GM04504 (cell line): ENCODE results near the gene MRM1.
"Not testable (repeated sequence)": the region's sequence is repeated elsewhere in the genome, so short reads cannot be mapped to it uniquely, and the experiment has no call there.

Experiments used
- DNase-seq: peaks from one replicate; pipeline ENCODE4 v3.0.0-alpha.2; 2012; ENCODE audit warnings: low read depth

Gene MRM1

DNA sequence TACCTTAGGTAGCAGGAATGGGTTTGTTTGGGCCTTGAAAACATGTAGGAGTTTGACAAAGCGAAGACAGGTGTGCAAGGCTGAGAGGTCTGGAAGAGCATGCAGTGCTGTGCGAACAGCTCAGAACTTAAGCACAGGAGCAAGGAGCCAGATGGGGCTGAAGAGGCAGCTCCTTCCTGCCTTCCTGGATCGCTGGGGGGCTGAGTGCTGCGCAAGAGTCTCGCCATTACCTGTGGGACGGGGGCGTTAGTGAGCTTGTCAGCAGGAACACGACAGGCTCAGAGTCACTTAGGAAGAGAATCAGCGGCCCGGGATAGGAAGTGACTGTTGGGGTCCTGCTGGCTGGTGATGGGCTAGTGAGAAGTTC, 464 bp upstream of the MRM1 start:
- DNase-seq: no peak

DNA sequence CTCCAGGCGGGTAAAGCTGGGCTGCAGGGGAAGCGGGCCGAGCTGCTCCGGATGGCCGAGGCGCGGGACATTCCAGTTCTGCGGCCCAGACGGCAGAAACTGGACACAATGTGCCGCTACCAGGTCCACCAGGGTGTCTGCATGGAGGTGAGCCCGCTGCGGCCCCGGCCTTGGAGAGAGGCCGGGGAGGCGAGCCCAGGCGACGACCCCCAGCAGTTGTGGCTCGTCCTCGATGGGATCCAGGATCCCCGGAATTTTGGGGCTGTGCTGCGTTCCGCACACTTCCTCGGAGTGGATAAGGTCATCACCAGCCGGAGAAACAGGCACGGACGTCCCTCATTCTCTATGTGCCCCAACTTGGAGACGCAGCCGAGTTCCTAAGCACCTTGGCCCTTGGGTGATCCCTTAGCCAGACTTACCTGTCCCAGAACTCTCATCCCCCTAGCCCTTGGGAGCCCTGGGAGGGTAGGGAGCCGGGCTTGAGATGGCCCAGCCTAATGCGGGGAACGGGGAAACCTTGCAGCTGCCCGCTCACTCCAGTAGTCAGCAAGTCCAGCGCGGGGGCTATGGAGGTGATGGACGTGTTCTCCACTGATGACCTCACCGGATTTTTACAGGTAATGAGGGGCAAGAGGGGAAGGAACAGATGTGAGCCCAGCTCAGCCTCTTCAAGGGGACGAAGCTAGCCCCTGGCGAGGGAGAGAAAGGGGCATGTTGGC, 806 bp downstream of the MRM1 start:
- no peak for DNase-seq

DNA sequence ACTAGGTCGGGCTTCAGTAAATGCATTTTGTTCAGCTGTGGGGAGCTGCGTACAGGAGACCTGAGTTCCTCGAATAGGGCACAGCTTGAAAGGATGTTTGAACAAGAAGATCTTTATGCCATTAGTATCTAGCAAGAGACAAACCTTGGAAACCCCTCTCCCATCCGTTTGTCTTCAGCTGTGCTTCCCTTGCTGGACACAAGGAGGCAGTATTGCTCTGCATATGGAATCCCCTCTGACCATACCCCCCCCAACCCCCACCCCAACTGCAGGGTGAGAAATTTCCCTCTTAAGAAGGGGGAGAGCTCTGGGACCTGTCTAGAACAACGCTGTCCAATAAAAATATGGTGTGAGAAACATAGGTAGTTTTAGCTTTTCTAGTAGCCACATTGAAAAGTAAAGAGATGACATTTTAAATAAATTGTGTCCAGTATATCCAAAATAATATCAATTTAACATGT, 1.6 kb downstream of the MRM1 start:
- DNase-seq: no peak

DNA sequence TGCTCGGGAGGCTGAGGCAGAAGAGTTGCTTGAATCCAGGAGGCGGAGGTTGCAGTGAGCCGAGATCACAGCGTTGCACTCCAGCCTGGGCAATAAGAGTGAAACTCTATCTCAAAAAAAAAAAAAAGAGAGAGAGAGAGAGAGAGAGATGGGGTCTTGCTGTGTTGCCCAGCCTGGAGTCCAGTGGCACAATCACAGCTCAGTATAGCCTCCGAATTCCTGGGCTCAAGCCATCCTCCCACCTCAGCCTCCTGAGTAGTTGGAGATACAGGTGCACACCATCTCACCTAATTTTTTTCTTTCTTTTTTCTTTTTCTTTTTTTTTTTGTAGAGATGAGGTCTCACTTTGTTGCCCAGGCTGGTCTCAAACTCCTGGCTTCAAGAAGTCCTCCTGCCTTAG, 3.6 kb downstream of the MRM1 start:
- DNase-seq: not testable (repeated sequence)

- no peak for DNase-seq
These were observed 6.9 kb downstream of the MRM1 start for GRCh38 chr17:36608280-36608679.

DNA sequence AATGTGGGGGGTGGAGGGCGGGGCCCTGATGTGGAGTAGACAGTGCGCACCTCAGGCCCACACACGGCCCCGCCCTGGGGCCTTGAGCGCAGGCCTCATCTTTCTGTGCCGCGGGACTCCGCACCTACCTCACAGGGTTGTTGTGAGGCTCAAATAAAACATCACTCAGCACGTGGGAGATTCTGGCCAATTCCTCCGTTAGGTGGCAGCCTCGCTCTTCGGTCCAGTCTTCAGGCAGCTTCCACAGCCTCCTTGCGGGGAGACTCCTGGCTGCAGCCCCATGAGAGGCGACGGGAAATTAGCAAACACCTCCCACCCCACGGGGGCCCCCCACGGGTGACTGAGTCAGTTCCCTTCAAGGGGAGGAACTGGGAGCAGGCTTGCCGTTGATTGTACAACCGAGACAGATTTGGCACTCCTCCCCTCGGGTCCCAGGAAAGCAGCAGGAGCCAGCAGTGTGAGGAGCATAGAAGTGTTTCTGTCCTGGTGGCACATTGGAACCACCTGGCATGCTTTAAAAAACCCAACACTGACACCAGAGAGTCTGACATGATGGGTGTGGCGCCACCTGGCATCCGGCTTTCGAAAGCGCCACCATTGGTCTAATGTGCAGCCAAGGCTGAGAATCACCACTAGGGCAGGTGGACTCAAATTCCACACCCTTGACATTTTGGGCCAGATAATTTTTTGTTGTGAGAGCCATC, 7.6 kb downstream of the MRM1 start:
- peak; percentile 44 for DNase-seq

- no peak for DNase-seq
These were observed 8.1 kb downstream of the MRM1 start for GRCh38 chr17:36609498-36609862.

- DNase-seq: no peak
These were observed 9.1 kb downstream of the MRM1 start for GRCh38 chr17:36610474-36610873.

GRCh38 chr17:36611345-36612072, 10.1 kb downstream of the MRM1 start:
- peak; percentile 50 for DNase-seq

DNA sequence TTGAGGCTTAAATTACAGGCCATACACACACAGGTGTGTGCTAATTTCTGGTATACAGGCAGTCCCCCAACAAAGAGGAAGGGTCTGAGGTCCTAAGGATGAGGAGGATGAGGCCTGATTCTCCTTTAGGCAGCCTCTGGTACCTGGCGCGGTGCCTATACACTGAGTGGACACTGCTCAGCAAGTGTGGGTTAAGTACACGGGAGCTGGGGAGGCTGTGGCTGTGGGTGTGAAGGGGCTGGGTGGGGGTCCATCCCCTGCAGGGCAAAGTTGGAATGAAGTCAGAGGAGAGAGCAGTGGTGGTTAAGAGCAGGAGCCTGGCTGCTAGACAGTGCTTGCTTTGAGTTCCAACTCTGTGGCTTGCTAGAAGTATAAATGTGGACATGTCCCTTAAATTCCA, 10.9 kb downstream of the MRM1 start:
- DNase-seq: no peak

DNA sequence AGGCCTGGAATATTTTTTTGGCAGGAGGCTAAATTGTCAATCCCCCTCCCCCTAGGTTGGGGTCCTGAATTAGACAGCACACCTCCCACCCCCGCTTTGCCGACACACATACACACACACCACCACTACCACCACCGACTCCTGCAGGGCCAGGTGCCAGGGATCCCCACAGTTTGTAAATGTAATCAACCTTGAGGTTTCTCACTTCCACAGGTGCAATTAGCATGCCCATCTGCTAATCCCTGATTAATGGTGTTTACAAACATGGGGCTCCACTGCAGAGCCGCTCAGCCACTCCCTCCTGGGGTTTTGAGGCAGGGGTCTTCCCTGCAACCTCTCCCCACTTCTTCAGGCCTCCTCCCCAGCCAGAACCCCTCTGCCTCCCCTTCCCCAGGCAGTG, 11.8 kb downstream of the MRM1 start:
- no peak for DNase-seq

DNA sequence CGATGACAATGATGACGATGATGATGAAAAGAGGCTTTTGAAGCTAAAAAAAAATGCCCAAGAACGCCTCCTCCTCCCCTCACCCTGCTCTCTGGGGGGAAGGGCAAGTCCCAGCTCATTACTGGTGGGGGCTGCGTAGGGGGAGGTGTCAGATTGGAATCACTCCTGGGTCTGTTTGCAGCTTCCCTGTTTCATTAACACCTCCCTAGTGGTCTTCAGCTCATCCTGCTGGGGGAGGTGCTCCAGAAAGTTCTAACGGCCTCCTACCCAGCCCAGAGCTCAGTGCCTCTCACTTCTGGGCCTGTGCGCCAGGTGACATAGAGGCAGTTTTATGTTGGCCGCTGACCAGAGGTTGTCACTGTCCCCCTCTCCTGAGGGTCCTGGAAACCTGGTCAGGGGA, 12.7 kb downstream of the MRM1 start:
- DNase-seq: no peak

GRCh38 chr17:36614933-36615332, 13.6 kb downstream of the MRM1 start:
- no peak for DNase-seq

GRCh38 chr17:36616061-36617029, 15.0 kb downstream of the MRM1 start:
- no peak for DNase-seq

GRCh38 chr17:36617773-36618172, 16.4 kb downstream of the MRM1 start:
- DNase-seq: no peak

DNA sequence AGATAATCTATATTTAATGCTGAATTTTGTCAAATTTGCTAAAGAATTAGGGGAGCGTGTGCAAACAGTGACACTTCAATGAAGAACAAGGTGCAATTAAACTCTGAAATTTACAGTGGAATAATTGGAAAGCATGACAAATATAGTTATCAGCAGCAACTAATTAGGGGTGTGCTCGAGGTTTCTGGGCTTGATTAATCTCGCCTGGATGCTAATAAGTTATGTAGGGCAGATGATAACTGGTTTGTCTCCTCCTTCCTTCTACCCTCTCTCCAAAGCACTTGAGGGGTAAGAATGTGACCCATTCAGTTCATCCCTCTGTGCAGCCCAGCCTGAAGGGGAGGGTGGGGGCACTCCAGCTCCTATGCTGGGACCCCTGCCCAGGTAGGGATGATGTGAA, 21.9 kb downstream of the MRM1 start:
- DNase-seq: no peak

DNA sequence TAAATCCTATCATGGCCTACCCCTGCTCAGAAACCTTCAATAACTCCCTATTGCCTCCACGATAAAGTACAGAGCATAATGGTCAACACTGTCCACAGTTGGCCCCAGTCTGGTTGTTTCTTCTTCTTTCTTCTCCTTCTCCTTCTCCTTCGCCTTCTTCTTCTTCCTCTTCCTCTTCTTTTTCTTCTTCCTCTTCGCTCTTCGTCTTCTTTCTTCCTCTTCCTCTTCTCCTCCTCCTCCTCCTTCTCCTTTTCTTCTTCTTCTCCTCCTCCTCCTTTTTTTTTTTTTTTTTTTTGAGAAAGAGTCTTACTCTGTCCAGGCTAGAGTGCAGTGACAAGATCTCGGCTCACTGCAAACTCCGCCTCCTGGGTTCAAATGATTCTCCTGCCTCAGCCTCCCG, 23.8 kb downstream of the MRM1 start:
- DNase-seq: no peak

GRCh38 chr17:36627101-36627500, 25.7 kb downstream of the MRM1 start:
- no peak for DNase-seq

DNA sequence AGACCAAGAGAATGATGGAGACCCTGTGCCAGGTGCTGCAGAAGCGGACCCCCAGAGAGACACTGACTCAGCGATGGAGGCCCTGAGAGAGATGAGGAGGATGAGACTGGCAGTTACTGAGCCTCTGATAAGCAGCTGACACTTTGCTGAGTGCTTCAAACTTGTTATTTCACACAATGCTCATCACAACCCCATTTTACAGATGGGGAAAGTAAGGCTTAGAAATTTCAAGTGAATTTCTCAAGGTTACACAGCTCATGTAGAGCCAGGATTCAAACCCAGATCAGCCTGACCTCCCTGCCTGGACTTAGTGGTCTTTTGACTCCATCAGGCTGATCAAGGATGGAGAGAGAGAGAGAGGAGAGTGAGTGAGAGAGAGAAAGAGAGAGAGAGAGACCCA, 27.2 kb downstream of the MRM1 start:
- DNase-seq: no peak

DNA sequence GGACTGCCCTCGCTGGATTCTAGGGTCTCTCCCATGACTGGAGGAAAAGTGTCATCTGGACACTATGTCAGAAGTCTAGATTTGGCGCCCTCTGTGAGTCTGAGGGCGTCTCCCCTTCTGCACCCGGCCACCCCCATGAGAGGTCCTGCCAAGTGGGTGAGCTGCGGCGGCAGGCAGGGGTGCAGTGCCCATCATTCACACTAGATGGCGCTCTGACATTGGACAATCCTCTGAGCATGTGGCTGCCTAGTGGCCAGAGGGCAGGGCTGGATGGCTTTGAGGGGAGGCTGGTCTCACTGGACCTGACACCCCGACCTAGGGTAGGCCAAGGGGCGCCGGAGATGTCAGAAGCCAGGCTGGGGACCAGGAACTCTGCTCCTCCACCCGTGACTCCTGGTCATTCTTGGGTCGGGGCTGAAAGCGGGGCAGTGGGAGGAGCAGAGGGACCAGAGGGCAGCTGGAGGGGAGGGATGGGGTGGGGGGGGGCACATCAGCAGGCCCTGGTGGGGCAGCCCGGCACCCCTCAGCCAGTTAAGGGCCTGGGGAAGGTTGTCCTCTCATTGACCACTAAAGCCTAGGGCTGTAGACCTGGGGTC, 28.0 kb downstream of the MRM1 start:
- peak; percentile 28 for DNase-seq

GRCh38 chr17:36629970-36630502, 28.7 kb downstream of the MRM1 start:
- no peak for DNase-seq
